IPS-18a (cell line): ENCODE measurements around the gene SVIL.
"Not testable (repeated sequence)": the region's sequence is repeated elsewhere in the genome, so short reads cannot be mapped to it uniquely, and the experiment has no call there.

ENCODE experiments used
- H3K27ac ChIP-seq: one replicate; pipeline ENCODE4 v1.5.1; 2013; ENCODE audit warnings: low read length
- H3K27me3 ChIP-seq: one replicate; pipeline ENCODE4 v1.6.1; 2013; ENCODE audit warnings: mild to moderate bottlenecking, low read length; ENCODE audit not compliant: control insufficient read depth, insufficient read depth
- H3K36me3 ChIP-seq: one replicate; pipeline ENCODE4 v1.6.1; 2013; ENCODE audit warnings: low read depth, low read length; ENCODE audit not compliant: control insufficient read depth
- H3K4me1 ChIP-seq: one replicate; pipeline ENCODE4 v1.6.1; 2013; ENCODE audit warnings: low read depth, low read length; ENCODE audit not compliant: control insufficient read depth
- H3K4me3 ChIP-seq: one replicate; pipeline ENCODE4 v1.5.1; 2013; ENCODE audit warnings: low read length
- H3K9ac ChIP-seq: one replicate; pipeline ENCODE4 v1.6.1; 2013; ENCODE audit warnings: mild to moderate bottlenecking, low read length, moderate library complexity
- H3K9me3 ChIP-seq: one replicate; pipeline ENCODE4 v1.6.1; 2013; ENCODE audit warnings: low read depth, low read length; ENCODE audit not compliant: control insufficient read depth

SVIL gene

DNA sequence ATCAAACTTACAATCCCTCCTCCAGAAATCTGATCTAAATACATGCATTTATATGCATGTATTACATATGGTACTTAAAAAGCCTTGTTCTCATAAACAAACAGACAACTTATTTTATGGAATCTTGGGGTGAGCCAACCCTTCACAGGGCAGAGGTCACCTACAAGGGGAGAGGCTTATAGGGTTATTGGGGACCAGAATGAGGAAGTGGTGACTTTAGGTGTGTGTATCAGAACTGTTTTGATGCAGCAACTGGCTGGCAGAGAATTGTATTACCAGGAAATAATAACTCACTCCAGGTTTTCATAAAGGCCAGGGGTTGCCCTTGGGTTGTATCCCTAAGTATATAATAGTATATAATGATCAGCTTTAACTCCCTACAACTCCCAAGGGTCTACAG, 91.1 kb downstream of the SVIL start:
- Histone ChIP-seq H3K27me3 (no peaks in the 10 kb centered on the region), H3K4me3 (no peak overlapping the region), H3K27ac (no peak overlapping the region), H3K36me3 (no peaks in the 10 kb centered on the region), H3K9me3 (no peaks in the 10 kb centered on the region), H3K9ac (no peak overlapping the region), H3K4me1 (peaks cover 10% of the 10 kb centered on the region)

DNA sequence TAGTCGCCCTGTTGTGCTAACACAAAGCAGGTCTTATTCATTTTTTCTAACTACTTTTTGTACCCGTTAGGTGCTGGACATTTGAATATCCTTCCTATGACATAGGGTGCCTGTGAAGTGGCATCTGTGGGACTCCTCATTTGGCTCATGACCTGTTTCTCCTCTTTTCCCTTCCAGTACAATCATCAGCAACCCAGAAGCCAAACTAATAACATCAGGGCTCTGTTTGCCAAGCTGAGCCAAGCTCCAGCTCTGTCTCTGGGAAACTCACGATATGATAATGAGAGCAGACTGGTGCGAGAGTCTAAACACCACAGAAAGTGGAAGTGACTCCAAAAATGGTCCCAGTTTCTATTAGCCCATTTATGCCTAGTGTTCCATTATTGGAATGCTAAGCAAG, 92.0 kb downstream of the SVIL start:
- Histone ChIP-seq H3K4me3 (no peak overlapping the region), H3K36me3 (no peaks in the 10 kb centered on the region), H3K9me3 (no peaks in the 10 kb centered on the region), H3K9ac (no peak overlapping the region), H3K4me1 (peaks cover 10% of the 10 kb centered on the region), H3K27ac (no peak overlapping the region), H3K27me3 (no peaks in the 10 kb centered on the region)

GRCh38 chr10:29541422-29542210, 93.2 kb downstream of the SVIL start:
- Histone ChIP-seq H3K4me1 (peaks cover 10% of the 10 kb centered on the region), H3K9me3 (no peaks in the 10 kb centered on the region), H3K27ac (no peak overlapping the region), H3K36me3 (no peaks in the 10 kb centered on the region), H3K4me3 (no peak overlapping the region), H3K9ac (no peak overlapping the region), H3K27me3 (no peaks in the 10 kb centered on the region)

DNA sequence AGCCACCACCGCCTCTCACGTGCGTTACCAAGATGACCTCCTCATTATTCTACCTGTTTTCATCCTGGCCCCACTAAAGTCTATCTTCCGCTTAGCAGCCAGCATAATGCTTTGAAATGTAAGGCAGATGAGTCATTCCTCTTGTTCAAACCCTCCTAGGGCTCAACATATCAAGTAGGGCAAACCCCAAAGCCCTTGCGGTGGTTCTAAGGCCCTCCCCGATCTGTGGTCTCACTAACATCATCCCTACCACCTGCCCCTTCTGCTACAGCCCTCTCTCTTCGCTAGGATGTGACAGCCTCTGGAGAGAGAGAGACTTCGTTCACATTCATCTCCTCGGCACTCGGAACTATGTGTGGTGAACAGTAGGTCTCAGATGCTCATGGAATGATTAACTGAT, 94.8 kb downstream of the SVIL start:
- H3K9ac ChIP-seq: no peak overlapping the region
- H3K4me1 ChIP-seq: peaks cover 13% of the 10 kb centered on the region
- H3K27me3 ChIP-seq: no peaks in the 10 kb centered on the region
- no peaks in the 10 kb centered on the region for H3K36me3 ChIP-seq
- H3K9me3 ChIP-seq: no peaks in the 10 kb centered on the region
- H3K4me3 ChIP-seq: no peak overlapping the region
- no peak overlapping the region for H3K27ac ChIP-seq

GRCh38 chr10:29539412-29539811, 95.4 kb downstream of the SVIL start:
- no peak overlapping the region for H3K4me3 ChIP-seq
- H3K27ac ChIP-seq: no peak overlapping the region
- H3K36me3 ChIP-seq: no peaks in the 10 kb centered on the region
- H3K4me1 ChIP-seq: peaks cover 14% of the 10 kb centered on the region
- no peaks in the 10 kb centered on the region for H3K9me3 ChIP-seq
- no peaks in the 10 kb centered on the region for H3K27me3 ChIP-seq
- H3K9ac ChIP-seq: no peak overlapping the region

DNA sequence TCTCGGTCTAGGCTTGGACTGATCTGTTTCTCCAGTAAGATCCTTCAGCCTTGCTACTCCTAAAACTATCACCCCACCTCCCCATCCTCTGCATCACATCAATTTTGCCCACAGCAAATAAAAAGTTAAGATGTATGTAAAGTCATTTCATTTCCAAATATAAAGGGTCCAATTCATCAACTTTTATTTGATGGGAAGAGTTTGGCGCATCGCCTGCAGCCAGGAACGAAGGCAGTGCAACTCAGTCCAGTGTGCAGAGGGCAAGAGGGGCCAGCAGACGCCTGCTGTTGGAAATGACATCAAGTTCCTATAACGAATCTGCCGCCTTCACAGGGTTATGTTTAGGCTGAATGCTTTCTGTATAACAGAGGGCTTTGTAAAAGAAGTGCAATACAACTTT, 97.0 kb downstream of the SVIL start:
- Histone ChIP-seq H3K4me1 (peaks cover 23% of the 10 kb centered on the region), H3K27me3 (no peaks in the 10 kb centered on the region), H3K27ac (no peak overlapping the region), H3K9me3 (no peaks in the 10 kb centered on the region), H3K4me3 (no peak overlapping the region), H3K36me3 (no peaks in the 10 kb centered on the region), H3K9ac (no peak overlapping the region)

DNA sequence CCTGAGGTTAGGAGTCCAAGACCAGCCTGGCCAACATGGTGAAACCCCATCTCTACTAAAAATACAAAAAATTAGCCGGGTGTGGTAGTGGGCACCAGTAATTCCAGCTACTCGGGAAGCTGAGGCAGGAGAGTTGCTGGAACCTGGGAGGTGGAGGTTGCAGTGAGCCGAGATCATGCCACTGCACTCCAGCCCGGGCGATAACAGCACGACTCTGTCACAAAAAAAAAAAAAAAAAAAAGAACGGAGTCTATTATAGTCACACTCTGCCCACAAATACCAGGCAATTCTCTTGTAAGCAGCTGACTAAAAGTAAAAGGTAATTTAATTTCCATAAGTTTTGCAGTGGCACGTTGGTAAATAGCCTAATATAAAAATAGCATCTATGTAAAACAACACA, 98.1 kb downstream of the SVIL start:
- peaks cover 18% of the 10 kb centered on the region for H3K4me1 ChIP-seq
- H3K27ac ChIP-seq, H3K4me3 ChIP-seq, H3K36me3 ChIP-seq, H3K9me3 ChIP-seq, H3K27me3 ChIP-seq, H3K9ac ChIP-seq: not testable (repeated sequence)

DNA sequence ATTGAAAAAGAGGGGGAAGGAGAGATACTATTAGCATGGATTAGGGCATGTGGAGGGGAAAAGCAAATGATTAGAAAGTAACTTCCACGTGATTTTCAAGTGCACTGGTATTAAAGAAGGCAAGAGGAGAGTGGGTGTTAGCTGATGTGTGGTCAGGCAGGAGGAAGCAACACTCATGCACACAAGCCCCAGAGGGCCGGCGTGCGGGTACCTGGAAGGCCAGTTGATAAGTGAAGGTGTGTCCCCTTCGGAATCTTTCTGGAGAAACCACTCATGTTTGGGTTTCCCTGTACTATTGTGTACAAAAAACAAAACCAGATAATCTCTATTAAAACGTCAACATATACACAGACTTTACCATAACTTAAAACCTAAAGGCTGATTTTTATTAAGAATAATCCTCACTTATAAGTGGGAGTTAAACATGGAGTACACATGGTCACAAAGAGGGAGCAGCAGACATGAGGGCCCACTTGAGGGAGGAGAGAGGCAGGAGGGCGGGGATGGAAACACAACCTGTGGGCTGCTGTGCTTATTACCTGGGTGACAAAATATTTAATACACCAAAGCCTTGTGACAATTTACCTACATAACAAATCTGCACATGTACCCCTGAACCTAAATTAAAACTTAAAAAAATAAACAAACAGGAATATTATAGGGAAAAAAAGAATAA, 98.9 kb downstream of the SVIL start:
- no peaks in the 10 kb centered on the region for H3K36me3 ChIP-seq
- no peaks in the 10 kb centered on the region for H3K9me3 ChIP-seq
- no peak overlapping the region for H3K9ac ChIP-seq
- H3K27me3 ChIP-seq: no peaks in the 10 kb centered on the region
- no peak overlapping the region for H3K4me3 ChIP-seq
- no peak overlapping the region for H3K27ac ChIP-seq
- H3K4me1 ChIP-seq: peaks cover 14% of the 10 kb centered on the region

DNA sequence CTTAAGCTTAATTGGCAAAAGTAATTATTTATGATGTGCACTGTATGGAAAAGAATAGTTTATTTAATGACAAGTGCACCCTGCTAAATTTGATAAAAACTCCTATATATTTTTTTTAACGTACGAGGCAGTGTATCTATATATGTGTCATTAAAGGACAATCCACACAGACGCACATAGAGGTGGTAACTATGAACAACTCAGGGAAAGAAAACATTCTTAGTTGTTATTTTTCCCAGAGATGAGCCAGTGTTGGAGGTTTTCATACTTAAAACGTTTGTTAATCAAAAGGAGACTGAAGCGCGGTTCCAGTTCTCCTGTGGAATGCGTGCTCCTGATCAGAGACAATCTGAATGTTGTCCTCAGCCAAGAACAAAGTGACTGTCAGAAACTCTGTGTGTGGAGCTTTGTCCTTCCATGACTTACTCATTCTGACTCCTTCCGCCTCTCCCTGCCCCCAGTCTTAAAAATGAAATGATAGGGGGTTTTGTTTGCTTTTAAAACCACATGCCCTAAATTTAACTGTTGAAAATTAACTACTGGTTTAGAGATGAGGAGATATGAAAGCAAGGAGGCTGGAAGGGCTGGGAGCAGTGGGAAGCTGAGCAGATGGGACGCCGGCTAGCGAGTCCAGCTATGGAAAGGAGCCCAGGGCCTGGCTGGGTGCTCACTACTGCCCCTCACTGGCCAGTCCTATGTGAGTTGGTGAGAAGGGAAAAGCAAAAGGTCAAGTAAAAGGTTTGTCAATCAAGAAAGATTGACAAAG, 99.6 kb downstream of the SVIL start:
- no peak overlapping the region for H3K27ac ChIP-seq
- H3K36me3 ChIP-seq: no peaks in the 10 kb centered on the region
- H3K4me1 ChIP-seq: peaks cover 14% of the 10 kb centered on the region
- H3K9me3 ChIP-seq: no peaks in the 10 kb centered on the region
- no peaks in the 10 kb centered on the region for H3K27me3 ChIP-seq
- H3K9ac ChIP-seq: no peak overlapping the region
- no peak overlapping the region for H3K4me3 ChIP-seq

GRCh38 chr10:29534590-29534989, 100.2 kb downstream of the SVIL start:
- no peaks in the 10 kb centered on the region for H3K36me3 ChIP-seq
- H3K27me3 ChIP-seq: no peaks in the 10 kb centered on the region
- H3K9ac ChIP-seq: no peak overlapping the region
- H3K4me3 ChIP-seq: no peak overlapping the region
- no peaks in the 10 kb centered on the region for H3K9me3 ChIP-seq
- no peak overlapping the region for H3K27ac ChIP-seq
- H3K4me1 ChIP-seq: peaks cover 14% of the 10 kb centered on the region

- no peaks in the 10 kb centered on the region for H3K36me3 ChIP-seq
- H3K9me3 ChIP-seq: no peaks in the 10 kb centered on the region
- peaks cover 14% of the 10 kb centered on the region for H3K4me1 ChIP-seq
- no peaks in the 10 kb centered on the region for H3K27me3 ChIP-seq
- no peak overlapping the region for H3K4me3 ChIP-seq
- no peak overlapping the region for H3K27ac ChIP-seq
- H3K9ac ChIP-seq: no peak overlapping the region
Measured at GRCh38 chr10:29533696-29534285, 101.0 kb downstream of the SVIL start.
